SW 1271 (cell line): ENCODE data around the gene ARHGEF16.
A peak's percentile ranks its signal among the peaks of the same experiment; 100 is the strongest.

Source experiments
- DNase-seq, 2 experiments: peaks; one replicate each; lab custom pipeline; 2025; lab: John Stamatoyannopoulos, UW

Gene ARHGEF16

DNA sequence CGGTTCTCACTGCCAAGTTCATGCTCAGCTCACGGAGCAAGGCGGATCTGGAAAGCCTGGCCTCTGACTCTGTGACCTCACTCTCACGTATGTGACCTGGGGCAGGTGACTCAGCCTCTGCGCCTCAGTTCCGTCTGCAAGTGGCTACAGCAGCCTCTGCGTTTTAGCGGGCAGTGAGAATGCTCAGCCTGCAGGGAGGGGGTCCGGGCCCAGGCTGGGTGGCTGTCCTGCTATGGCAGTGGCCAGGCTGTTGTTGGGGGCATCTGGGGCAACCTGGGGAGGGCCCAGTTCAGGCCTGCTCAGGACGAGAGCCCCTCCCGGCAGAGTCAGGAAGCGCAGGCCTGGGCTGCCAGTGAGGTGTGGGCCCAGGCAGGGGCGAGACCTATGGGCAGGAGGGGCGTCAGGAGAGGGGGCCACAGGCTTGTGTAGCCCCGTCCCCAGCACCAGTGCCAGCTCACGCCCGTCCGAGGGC lies 27.9 kb downstream of the ARHGEF16 start:
- no peak for DNase-seq

DNA sequence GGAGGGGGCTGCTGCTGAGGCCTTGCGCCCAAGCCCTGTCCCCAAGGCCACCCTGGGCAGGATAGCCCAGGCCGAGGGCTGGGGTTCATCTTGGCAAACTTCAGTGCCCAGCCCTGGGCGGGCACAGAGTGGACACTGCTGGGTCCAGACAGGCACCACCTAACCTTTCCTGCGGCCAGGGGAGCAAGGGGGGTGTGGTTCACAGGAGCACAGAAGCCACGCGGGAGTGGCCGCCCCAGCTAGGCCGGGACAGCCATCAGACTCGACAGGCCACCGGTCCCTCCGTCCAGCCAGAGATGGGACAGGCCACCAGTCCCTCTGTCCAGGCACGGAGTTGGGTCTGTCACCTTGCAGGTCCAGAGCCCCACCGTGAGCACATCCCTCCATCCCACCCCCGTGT lies 28.9 kb downstream of the ARHGEF16 start:
- DNase-seq: no peak

DNA sequence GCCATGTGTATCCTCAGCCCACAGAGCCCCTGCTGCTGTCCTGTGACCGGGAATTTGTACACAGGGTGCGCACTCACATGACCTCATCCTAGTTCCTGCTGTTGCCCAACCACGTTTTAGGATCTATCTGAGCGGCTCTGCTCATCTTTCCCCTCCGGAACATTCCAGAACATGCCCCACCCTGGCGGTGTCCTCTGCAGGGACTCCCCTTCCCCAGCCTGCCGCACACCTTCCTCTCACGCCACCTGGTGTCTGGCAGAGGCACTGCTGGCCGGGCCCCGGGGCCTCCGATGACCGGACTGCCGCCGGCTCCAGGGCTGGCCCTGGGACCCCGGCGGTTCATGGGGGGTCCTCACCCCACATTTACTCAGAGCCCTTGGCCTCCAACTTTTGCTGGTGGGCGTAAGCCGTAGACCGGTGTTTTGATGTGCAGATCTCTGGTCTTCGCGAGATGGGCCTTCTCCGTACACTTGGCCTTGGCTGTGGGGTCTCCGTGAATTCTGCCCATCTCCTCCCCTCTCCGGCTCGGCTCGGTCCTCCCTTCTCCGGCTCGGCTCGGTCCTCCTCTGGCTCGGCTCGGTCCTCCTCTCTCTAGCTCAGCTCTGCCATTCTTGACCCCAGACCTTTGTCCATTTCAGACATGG lies 29.5 kb downstream of the ARHGEF16 start:
- DNase-seq: no peak

DNA sequence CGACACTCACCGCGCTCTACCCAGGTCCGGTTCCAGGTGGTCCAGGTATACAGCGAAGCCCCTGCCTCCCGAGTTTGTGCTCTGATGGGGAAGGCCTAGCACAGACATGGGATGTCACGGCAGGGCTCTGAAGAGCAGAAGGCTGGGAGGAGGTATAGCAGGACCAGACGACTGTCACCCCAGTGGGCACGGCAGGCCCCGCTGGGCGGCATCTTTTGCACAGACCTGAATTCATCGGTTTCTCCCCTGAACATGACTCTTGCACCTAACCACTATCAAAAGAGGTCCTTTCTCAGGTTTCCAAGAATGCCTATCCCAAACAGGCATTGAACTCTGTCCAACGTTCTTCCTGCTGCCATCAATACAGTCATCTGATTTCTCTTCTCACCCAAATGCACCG lies 30.6 kb downstream of the ARHGEF16 start:
- DNase-seq: no peak

DNA sequence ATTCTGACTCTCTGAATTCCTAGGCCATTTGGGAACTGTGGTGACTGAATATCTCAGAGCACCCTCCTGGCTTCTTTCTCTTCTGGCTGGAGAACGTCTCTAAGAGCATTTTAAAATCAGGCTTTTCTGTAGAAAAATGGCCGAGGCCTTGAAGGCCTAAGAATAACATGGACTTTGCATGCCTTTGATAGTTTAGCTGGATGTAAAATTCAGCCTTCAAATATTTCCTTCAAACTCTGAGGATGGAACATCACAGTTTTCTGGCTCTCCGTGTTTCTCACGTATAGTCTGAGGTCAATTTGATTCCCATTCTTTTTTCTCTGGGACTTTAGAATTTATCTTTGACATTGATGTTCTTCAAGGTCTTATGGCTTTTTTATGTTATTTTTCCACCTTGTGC lies 34.0 kb downstream of the ARHGEF16 start:
- DNase-seq: no peak

DNA sequence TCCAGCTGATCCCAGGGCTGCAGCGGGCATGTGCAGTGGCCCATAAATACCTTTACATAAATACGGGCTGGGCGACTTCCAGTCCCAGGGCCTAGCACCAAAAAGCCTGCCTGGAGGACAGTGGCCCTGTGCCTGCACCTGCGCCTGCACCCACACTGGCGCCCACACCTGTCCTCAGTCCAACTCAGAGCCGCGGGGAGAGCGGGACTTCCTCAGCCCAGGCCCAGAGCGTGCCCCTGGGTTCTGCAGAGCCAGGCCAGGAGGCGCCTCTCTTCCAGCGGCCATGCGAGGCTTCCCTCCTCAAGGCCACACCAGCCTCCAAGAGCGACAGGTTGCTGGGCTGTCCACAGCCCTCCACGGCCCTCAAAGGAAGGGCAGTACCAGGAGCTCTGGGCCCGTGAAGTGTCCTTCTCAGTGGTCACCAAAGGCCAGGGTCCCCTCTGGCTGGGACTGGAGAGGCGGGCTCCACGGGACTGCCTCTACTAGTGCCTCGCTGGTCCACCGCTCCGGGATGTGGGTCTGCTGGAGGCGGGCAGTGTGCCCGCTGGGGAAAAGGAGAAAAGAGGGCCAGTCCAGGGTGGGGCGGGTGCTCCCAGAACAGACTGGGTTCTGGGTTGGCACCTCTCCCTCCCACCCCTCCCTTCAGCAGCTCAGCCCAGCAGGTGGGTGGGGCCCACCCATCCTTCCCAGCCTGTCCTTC lies 35.7 kb downstream of the ARHGEF16 start:
- DNase-seq: no peak

DNA sequence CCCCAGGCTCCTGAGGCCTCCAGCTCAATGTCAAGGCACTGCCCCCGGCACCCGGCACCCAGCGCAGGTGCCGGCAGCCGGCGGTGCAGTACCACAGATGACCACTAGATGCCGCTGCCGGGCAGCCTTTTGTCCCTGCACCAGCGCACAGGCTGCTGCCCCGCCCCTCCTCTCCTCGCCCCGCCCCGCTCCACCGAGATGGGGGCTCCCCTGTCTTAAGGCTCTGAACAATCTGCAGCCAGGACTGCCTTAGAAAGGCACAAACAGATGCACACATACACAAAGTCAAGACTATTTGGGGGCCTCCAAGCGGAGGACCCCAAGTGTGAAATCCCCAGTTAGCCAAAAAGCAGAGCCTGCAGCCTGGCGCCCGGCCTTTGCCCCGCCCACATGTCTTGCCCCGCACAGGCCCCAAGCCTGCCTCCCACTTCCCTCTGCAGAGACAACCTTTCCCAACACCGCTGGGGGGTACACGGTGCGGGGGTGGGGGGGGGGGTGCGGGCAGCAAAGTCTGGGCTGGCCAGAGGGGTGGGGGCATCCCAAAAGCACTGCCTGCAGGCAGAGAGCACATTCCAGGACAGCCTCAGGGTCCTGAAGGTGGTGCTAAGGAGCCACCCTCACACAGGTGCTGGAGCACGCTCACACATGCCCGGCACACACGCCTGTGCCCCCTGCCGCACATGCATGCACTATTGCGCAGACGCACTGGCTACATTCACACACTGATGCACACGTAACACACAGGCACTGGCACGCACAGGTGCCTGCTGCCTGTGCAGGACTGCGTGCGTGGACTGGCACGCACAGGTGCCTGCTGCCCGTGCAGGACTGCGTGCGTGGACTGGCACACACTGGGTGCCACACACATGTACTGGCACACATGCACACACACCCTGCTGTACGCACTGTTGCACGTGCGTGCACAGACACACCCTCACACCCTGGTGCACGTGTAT lies 37.1 kb downstream of the ARHGEF16 start:
- DNase-seq: peak in 1 of 2 experiments; percentile 34

DNA sequence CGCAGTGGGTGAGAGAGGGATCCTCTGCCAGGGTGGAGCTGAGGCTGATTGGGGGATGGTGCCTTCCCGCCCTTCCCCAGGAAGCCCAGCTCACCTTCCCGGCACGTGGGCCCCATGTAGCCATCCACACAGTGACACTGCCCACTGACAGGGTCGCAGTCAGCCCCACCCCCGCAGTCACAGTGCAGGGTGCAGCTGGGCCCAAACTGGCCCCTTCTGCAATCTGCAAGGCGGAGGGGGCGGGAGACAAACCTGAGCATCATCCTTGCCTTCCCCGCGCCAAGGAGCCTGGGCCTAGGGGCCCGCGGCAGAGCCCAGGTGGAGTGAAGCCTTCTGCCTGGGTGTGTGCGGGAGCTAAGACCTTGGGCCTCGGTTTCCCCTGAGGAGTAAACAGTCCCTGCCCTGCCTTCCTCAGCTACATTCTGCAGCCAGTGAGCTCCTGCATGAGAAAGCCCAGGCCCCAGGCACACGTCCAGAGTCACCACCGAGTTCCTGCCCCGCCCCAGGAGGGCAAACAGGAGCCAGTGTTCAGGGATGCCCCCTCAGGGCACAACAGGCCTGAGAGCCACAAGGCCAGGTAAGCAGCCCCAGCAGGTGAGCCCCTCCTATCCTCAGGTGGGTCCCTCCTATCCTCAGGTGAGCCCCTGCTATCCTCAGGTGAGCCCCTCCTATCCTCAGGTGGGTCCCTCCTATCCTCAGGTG lies 38.2 kb downstream of the ARHGEF16 start:
- DNase-seq: no peak

DNA sequence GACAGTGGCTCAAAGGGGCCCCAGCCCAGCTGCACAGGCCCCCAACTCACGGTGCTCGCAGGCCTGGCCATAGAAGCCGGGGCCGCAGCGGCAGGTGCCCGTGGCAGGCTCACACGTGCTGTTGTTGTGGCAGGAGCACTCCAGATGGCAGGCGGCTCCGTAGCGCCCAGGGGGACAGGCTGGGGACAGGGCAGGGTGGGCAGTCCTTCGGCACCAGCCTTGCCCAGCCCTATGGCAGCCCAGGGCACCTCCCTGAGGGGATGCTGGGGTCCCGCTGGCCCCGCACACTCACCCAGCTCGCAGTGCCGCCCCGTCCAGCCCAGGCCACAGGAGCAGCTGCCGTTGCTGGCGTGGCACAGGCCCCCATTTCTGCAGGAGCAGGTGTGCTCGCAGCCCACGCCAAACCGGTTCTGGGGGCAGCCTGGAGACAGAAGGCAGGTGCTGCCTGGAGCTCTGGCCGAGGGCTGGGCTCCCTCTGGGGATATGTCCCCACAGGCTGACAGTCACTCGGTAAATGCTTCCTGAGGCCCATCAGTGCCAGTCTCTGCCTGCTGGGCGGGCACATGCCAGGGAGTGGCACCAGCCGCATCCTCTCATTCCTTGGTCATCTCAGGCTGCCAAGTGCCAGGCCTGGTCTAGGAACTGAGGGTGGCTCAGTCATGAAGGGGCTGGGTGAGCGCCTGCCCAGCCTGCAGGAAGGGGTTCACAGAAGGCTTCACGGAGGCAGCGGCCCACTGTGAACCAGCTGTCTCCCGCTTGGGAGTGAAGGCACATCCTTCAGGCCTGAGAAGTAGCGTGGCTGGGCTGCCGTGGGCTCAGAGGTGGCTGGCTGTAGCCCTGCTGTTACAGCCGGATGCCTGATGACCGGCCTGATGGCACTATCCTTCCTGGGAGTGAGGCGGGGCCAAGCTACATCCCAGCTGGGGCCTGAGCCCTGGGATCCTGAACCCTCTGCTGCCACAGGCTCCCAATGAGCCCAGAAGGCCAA lies 40.1 kb downstream of the ARHGEF16 start:
- DNase-seq: peak in 1 of 2 experiments; percentile 4

DNA sequence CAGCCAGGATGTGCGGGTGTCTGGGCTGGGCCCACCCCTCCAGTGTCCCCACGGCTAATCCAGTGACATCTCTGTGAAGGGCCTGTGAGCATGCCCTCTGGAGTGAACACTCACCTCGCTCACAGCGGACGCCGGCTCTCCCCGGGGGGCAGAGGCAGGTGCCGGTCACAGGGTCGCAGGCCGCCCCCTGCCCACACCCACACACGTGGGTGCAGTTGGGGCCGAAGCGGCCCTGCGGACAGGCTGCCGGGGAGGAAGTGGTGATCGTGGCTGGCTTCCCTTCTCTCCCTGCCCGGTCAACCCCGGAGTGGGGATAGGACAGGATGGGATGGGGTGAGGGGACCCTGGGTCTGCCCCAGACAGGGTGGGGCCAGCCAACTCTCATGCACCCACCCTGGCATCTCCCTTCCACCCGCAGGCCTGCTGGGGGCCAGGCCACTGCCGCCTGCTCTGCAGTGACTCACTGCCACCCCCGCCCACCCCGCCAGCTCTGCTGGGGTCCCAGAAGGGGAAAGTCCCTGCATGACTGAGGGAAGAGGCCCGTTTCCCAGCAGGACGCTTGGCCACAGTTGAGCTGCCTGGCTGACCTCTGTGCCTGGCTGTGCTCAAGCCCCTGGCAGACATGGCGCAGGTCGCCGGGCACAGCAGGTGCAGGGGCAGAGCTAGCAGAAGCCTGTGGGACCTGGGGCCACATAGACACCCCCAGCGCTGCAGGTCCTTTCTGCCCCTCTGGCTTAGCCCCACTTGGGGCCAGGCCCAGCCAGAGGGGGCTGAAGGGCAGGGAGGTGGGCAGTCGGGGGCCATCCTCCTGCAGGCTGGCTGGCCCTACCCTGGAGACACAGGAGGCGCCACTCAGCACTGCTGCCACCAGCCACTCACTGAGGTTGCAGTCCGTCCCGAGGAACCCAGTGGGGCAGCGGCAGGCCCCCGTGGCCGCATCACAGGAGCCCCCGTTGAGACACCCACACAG lies 41.6 kb downstream of the ARHGEF16 start:
- no peak for DNase-seq

DNA sequence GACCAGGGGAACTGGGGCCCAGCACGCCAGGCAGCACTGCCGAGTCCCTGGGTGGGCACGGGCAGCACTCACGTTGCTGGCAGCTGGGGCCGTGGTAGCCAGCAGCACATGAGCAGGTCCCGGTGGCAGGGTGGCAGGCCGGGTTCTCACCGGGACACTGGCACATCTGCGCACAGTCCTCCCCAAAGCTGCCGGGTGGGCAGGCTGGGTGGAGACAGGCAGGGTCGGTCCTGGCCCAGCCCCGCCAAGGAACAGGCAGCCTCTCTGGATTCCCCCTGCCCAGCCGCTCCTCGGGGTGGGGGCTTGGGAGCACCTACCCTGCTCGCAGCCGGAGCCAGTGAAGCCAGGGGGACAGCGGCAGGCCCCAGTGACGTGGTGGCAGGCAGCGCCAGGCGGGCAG lies 42.5 kb downstream of the ARHGEF16 start:
- no peak for DNase-seq

DNA sequence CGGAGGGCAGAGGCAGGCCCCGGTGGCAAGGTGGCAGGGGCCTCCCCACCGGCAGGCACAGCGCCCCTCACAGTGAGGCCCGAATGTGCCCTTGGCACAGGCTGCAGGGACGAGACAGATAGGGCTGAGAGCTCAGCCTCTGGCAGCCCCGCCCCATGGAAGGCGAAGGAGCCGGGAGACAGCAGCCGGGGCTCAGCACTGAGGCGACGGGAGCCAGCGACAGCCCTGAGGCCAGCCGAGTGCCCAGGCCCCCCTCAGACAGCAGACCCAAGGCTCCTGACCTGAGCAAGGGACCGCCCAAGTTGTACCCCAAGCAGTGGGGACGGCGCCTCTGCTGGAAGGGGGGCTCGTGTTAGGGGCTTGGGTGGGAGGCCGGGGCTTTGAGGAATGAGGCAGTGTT lies 43.1 kb downstream of the ARHGEF16 start:
- DNase-seq: no peak

DNA sequence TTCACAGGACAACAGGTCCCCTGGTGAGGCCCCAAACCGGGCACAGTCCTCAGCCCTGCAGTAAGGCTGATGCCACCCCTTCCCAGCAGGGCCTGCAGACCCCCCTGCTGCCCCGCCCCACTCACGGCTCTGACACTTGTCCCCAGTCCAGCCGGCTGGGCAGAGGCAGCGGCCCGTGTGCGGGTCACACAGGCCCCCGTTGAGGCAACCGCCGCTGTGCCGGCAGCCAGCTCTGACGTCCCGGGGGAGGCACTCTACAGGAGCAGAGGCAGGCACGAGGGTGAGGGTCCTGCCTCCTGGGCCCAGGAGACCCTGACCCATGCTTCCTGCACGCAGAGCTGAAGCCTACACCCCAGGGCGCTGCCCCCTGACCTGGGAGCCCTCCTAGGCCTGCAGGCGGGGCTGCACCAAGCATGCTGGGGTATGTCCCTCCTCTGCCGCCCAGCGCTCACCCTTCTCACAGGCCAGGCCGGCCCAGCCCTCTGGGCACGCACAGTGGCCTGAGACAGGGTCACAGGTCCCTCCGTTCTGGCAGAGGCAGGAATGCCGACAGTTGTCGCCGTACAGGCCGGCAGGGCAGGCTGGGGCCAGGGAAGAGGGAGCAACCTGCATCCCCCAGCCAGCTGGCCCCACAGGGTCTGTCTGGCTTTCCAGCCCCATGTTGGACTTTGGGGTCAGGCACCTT lies 43.9 kb downstream of the ARHGEF16 start:
- no peak for DNase-seq

DNA sequence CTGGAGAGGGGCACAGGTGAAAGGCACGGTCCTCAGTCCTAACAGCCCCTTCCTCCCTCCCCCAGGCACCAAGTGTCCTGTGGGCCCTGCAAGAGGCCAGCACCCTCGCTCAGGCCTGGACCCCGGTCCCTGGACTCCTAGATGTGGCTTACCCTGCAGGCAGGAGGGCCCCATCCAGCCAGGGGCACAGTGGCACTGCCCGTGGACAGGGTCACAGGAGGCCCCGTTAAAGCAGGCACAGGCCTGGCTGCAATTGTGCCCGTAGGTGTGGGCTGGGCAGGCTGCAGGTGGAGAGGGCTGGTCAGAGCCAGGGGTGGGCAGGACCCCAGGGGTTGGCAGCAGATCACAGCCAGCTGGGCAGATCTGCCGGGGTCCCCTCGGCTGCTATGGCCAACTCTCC lies 44.5 kb downstream of the ARHGEF16 start:
- no peak for DNase-seq

DNA sequence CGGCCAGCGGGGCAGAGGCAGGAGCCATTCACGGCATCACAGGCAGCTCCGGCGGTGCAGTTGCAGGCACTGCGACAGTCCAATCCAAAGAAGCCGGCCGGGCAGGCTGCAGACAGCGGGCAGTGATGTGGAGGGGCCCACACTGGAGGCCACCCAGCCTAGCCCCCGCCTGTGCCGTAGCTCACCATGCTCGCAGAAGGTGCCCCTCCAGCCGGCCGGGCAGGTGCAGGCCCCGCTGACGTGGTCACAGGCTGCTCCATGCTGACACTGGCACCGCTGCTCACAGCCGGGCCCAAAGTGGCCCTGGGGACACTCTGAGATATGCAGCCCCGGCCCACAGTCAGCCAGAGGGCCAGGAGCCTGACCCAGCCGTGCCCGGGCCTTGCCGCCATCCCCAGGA lies 45.1 kb downstream of the ARHGEF16 start:
- no peak for DNase-seq

DNA sequence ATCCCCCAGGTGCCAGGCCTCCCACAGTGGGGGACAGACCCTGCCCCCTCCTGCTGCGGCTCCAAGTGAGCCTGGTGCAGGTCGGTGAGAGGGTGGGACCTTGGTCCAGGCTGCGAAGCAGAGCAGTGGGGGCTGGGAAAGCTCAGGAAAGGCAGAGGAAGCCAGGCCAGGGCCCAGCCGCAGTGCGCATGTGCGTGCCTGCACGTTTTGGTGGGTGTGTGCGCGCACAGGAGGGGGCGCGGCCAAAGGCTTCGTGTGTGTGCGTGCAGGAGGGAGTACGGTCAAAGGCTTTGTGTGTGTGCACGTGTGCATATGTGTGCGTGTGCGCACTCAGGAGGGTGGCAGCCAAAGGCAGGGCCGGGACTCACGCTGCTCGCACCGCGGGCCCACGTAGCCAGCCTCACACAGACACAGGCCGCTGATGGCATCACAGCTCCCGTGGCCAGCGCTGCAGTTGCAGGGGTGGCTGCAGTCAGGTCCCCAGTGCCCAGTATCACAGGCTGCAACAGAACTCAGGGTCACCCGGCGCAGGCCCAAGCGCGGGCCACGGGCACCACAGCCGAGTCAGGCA lies 45.9 kb downstream of the ARHGEF16 start:
- no peak for DNase-seq

DNA sequence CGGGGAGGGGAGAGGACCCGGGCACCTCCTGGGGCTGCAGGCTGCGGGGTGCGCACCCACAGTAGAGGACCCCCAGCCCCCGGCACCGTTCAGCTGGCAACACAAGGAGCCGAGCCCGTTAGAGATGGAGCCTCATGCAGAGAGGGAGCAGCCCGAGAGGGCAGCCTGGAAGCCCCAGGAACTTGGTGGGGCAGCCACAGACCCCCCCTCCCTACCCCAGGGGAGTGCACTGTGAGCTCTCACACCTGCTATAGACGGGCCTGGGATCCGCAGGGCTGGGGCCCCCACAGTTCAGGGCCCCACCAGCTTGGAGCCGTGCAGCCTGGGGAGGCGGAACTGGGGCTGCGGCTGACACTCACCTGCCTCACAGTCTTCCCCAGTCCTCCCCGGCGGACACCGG lies 47.0 kb downstream of the ARHGEF16 start:
- no peak for DNase-seq

DNA sequence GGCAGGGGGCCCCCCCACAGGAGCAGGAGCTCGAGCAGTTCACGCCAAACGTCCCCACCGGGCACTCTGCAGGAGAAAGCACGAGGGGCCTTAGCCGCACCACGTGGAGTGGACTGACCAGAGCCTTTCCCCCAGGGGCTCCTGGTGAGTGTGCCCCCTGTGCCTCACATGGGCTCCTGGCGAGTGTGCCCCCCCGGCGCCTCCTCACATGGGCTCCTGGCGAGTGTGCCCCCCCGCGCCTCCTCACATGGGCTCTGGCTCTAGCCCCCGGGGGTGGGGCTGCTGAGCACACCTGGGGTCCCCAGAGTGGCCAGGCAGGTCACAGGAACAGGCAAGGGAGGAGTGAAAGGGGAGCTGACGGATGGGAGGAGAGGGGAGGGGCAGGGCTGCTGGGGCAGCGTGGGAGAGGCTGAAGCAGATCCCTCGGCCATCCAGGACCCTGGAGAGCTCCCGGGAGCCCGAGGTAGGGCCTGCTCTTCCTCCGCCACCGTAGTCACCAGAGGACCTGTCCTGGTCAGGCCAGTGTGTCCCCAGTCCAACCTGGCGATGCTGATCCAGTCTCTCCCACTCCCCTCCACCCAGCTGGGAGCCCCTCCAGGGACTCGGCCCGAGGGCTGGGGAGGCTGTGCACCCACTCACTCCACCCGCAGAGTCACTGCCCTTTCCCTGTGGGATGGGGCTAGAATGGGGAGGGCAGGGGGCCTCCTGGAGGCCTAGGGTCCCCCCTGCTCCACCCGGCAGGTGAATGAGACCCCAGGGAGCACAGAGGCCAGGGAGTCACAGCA lies 47.6 kb downstream of the ARHGEF16 start:
- no peak for DNase-seq
